ENCODE measurements around the gene GPC3. TPM values are rescaled to one million over a fixed set of nuclear protein-coding genes. Genes with fewer than 3 reads are reported as not detected.

Gene GPC3
- total RNA-seq, 1 experiment from 2014 or later: 0.24 TPM

DNA sequence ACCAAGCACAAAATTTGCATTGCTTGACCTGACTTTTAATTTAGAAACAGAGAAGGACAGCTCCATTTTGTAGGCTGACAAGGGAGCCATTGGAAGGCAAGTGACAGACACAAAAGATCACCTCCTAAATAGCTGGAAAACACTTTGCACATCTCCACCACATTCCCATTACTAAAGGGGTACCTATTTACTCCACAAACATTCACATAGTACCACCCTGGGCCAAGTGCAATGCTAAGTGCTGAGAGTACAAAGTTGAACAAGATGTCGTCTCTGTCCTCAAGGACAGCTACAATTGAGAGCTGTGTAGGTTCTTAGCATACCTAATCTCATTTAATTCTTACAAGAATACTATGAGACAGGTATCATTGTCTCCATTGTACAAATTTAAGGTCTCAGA lies 417.3 kb downstream of the GPC3 start:
- TF ChIP-seq, protein P1, sequence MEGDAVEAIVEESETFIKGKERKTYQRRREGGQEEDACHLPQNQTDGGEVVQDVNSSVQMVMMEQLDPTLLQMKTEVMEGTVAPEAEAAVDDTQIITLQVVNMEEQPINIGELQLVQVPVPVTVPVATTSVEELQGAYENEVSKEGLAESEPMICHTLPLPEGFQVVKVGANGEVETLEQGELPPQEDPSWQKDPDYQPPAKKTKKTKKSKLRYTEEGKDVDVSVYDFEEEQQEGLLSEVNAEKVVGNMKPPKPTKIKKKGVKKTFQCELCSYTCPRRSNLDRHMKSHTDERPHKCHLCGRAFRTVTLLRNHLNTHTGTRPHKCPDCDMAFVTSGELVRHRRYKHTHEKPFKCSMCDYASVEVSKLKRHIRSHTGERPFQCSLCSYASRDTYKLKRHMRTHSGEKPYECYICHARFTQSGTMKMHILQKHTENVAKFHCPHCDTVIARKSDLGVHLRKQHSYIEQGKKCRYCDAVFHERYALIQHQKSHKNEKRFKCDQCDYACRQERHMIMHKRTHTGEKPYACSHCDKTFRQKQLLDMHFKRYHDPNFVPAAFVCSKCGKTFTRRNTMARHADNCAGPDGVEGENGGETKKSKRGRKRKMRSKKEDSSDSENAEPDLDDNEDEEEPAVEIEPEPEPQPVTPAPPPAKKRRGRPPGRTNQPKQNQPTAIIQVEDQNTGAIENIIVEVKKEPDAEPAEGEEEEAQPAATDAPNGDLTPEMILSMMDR (conservative IDR thresholded peaks at IDR 0.05; ENCODE audit: low read depth, low read length): no peak
- no peak for TF ChIP-seq EZH2 (IDR thresholded peaks at IDR 0.05; ENCODE audit: borderline replicate concordance, low read depth, low read length, poor library complexity, severe bottlenecking)
- H3K4me1 ChIP-seq (ENCODE audit: insufficient read depth, low read length, poor library complexity, severe bottlenecking): no peaks in the 10 kb centered on the region
- POLR2A ChIA-PET (ENCODE audit: low non-redundant PET): no interaction called here
- DNase-seq (ENCODE audit: low spot score): no peak
- intact Hi-C loops (cut with micrococcal nuclease; ENCODE audit: unreplicated experiment): no loop called here
- CTCF ChIA-PET: no interaction called here
- H3K4me3 ChIP-seq (ENCODE audit: low read depth, low read length, poor library complexity, severe bottlenecking): no peak overlapping the region
- no peaks in the 10 kb centered on the region for H3K27me3 ChIP-seq (replicated peaks; ENCODE audit: insufficient read depth, low read depth, low read length, poor library complexity)
- H3K27ac ChIP-seq (ENCODE audit: low read depth, low read length, poor library complexity, severe bottlenecking): no peak overlapping the region
- H3K9me3 ChIP-seq (ENCODE audit: low read depth, low read length, poor library complexity, severe bottlenecking): no peaks in the 10 kb centered on the region
- no TSS peak for BruUV-seq (replicated peaks)
- H3K36me3 ChIP-seq (ENCODE audit: insufficient read depth, low read length, poor library complexity, severe bottlenecking): no peaks in the 10 kb centered on the region

DNA sequence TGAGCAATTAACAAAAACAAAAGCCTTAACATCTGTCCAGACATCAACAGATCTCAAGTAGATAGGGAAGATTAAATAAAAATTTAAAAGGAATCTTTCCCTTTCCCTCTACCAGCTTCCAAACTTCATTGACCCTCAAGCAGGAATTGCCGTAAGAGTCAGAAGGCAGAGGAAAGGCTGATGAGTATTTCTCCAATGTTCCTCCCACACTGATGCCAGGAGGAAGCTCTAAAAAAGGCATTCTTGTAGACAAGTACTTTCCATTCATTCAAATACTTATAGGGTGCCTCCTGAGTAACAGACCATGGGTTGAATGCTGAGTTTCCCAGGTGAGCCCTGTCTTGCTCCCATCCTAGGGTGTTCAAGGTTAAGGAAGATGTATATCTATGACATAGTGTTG lies 418.5 kb downstream of the GPC3 start:
- H3K27ac ChIP-seq (ENCODE audit: low read depth, low read length, poor library complexity, severe bottlenecking): no peak overlapping the region
- CTCF ChIA-PET: no interaction called here
- BruUV-seq (replicated peaks): no TSS peak
- H3K27me3 ChIP-seq (replicated peaks; ENCODE audit: insufficient read depth, low read depth, low read length, poor library complexity): no peaks in the 10 kb centered on the region
- intact Hi-C loops (cut with micrococcal nuclease; ENCODE audit: unreplicated experiment): no loop called here
- POLR2A ChIA-PET (ENCODE audit: low non-redundant PET): no interaction called here
- H3K4me1 ChIP-seq (ENCODE audit: insufficient read depth, low read length, poor library complexity, severe bottlenecking): no peaks in the 10 kb centered on the region
- DNase-seq (ENCODE audit: low spot score): no peak
- H3K36me3 ChIP-seq (ENCODE audit: insufficient read depth, low read length, poor library complexity, severe bottlenecking): no peaks in the 10 kb centered on the region
- TF ChIP-seq, protein P1 (conservative IDR thresholded peaks at IDR 0.05; ENCODE audit: low read depth, low read length): no peak
- no peak for TF ChIP-seq EZH2 (IDR thresholded peaks at IDR 0.05; ENCODE audit: borderline replicate concordance, low read depth, low read length, poor library complexity, severe bottlenecking)
- no peaks in the 10 kb centered on the region for H3K9me3 ChIP-seq (ENCODE audit: low read depth, low read length, poor library complexity, severe bottlenecking)
- no peak overlapping the region for H3K4me3 ChIP-seq (ENCODE audit: low read depth, low read length, poor library complexity, severe bottlenecking)

DNA sequence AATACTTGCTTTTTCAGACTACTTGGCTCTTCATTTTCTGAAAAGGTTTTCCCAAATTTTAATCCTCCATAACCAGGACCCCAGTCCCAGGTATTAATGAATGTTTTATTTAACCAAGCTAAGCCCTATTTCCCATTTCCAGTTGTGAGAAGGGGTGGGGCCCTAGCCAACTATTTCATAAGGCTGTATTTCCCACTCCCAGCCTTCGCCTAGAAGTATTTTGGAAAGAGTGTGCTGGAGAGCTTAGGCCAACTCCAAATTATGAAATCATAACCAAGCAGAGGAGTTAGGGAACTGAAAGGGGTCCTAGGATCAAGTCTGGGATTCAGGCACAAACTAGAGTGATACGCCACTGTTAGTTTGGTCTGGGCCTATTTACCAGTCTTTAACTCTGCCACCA lies 421.7 kb downstream of the GPC3 start:
- POLR2A ChIA-PET (ENCODE audit: low non-redundant PET): no interaction called here
- intact Hi-C loops (cut with micrococcal nuclease; ENCODE audit: unreplicated experiment): no loop called here

More for the DNA sequence above, 421.7 kb downstream of the GPC3 start:
- no peaks in the 10 kb centered on the region for H3K36me3 ChIP-seq (ENCODE audit: insufficient read depth, low read length, poor library complexity, severe bottlenecking)
- TF ChIP-seq, protein P1 (conservative IDR thresholded peaks at IDR 0.05; ENCODE audit: low read depth, low read length): no peak
- TF ChIP-seq EZH2 (IDR thresholded peaks at IDR 0.05; ENCODE audit: borderline replicate concordance, low read depth, low read length, poor library complexity, severe bottlenecking): no peak
- BruUV-seq (replicated peaks): no TSS peak
- no peaks in the 10 kb centered on the region for H3K4me1 ChIP-seq (ENCODE audit: insufficient read depth, low read length, poor library complexity, severe bottlenecking)
- H3K9me3 ChIP-seq (ENCODE audit: low read depth, low read length, poor library complexity, severe bottlenecking): no peaks in the 10 kb centered on the region
- no peak overlapping the region for H3K27ac ChIP-seq (ENCODE audit: low read depth, low read length, poor library complexity, severe bottlenecking)
- H3K4me3 ChIP-seq (ENCODE audit: low read depth, low read length, poor library complexity, severe bottlenecking): no peak overlapping the region
- CTCF ChIA-PET: no interaction called here
- no peak for DNase-seq (ENCODE audit: low spot score)
- peaks cover 3% of the 10 kb centered on the region for H3K27me3 ChIP-seq (replicated peaks; ENCODE audit: insufficient read depth, low read depth, low read length, poor library complexity)
